NCI-H2196 (cell line): ENCODE data around the gene PNLIPRP2.

Experiments used
- DNase-seq: peaks from one replicate; lab custom pipeline; 2025; ENCODE audit not compliant: unreplicated experiment; lab: John Stamatoyannopoulos, UW

The PNLIPRP2 gene

DNA sequence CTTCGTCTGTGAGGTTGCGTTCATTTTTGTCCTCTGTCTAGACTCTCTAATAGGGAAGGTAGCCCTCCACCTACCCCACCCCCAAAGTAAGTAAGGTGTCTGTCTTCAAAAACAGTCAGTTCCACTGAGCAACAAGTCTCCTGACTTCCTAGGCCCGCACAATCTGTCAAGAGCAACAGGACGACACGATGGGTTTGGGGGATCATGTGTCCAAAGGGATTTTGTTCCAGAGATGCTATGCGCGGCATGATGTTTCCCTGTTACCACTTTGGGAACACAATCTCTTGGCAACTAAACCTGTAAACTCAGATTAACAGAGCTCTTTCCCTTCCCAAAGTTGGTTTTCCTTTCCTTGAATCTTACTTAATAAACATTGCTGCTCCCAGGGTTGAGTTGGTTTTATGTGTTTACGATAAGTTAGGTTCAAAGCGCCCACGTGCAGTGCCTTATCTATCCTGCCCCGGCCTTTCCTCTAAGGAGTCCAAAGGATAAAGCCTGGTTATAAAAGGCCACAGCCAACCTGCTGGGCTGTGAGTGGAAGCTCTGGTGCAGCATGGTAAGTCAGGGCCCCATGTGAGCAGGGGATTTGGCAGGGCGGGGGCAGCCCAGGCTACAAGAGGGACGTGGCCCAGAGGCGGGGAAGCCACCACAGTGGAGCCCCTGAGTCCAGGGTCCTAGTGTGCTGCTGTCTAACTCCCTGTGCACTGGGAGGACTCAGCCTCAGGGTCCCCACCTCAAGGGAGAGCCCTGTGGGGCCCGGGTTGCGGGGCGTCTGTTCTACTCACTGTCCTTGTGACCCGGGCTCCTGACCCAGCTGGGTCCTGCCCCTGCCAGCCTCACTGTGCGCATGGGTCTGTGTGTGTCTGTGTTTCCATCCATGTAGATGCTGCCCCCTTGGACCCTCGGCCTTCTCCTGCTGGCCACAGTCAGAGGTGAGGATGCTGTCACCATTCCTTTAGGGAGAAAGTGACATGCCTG lies at the start of gene PNLIPRP2:
TSS of gene PNLIPRP2 (plus strand) at position 531 of the 978 bp plus-strand sequence.
- no peak for DNase-seq

DNA sequence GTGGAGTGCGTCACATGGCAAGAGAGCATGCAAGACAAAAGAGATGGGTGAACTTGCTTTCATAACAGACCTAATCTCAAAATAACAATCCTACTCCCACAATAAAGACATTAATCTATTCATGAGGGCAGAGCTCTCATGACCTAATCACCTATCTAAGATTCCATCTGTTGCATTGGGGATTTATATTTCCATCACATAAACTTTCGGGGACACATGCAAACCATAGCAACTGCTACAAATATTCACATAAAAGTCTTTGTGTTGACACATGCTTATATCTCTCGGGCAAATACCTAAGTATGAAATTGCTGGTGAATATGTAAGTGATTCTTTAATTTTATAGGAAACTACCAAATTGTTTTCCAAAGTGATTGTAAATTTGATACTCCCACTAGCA lies 46.0 kb upstream of the PNLIPRP2 start:
- DNase-seq, result no peak

GRCh38 chr10:116587878-116588591 lies 32.7 kb upstream of the PNLIPRP2 start:
- DNase-seq, result no peak

DNA sequence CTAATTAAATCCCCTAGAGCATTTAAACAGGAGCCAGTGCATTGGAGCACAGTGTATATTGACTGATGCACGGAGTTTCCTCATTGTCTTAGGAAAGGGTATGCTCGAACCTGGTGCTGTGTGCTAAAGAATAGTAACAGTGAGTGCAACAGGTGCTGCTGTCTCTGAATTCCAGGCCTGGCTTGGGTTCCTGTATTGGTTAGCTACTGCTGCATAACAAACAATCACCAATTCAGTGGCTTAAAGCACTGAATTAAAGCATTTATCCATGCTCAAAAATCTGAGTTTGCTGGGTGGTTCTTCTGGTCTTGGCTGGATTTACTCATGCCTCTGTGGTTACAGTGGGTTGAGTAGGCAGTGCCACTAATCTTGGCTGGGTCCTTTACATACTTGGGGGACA lies 31.8 kb upstream of the PNLIPRP2 start:
- DNase-seq, result no peak

GRCh38 chr10:116589926-116590325 lies 30.8 kb upstream of the PNLIPRP2 start:
- DNase-seq, result no peak

DNA sequence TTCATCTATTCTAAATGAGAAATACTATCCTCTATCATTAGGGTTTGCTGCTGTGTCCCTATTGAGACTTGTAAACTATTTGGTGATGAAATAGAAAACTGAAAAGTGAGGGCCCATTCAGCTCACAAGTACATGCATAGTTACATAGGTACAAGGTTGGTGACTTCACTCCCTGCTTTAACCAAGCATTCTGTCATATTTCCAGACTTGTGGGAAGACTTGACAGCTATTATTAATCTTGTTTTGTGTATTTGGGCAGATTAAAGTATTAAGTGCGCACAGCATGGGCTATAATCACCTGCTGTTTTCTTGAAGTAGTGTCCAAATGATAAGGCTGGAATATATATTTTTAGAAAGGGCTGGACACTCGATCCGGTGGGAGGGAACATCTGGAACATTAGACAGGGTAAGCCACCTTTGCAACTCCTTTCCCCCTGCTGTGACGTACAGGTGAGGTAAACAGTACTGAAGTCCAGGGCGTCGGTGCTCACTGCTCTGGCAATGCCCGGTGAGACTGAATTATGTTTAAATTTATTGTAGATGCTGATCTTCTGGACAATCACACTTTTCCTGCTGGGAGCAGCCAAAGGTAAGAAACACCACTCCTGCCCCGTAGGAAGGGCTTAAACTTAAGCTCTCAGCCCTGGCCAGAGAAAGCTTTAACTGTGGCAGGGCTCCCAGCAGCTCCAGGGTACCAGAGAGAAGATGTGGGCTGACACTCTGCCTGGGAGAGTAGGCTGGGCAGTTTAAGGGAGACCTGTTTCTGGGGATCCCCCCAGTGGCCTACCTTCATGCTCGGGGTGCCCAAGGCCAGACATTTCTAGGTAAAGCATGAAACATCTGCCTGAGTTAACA lies 29.9 kb upstream of the PNLIPRP2 start, which contains the start of gene PNLIPRP1:
TSS of gene PNLIPRP1 (plus strand) at position 370 of the 855 bp plus-strand sequence. CDS start at position 541, 171 bp downstream.
- no peak for DNase-seq

DNA sequence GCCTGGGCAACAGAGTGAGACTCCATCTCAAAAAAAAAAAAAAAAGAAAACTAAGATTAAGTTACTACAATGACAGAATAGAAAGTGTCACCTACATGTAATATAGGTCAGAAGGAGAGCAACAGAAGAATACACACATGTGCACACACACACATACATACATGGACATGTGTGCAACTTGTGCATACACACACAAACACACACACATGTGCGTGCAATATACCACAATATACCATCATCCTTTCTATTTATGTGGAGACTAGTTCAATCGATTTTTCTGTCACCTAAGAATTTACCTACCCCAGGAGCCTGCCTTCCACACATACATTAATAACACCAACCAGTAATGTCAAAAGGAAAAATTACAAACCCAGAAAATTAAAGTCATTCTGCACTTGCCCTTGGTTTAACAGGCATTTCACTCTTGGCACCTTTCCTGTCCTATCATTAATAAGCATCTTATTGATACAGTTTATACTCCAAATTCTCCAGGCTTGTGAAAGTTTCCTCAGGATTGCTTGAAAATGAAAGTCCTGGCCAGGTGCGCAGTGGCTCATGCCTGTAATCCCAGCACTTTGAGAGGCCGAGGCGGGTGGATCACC lies 27.5 kb upstream of the PNLIPRP2 start:
- DNase-seq, result no peak

DNA sequence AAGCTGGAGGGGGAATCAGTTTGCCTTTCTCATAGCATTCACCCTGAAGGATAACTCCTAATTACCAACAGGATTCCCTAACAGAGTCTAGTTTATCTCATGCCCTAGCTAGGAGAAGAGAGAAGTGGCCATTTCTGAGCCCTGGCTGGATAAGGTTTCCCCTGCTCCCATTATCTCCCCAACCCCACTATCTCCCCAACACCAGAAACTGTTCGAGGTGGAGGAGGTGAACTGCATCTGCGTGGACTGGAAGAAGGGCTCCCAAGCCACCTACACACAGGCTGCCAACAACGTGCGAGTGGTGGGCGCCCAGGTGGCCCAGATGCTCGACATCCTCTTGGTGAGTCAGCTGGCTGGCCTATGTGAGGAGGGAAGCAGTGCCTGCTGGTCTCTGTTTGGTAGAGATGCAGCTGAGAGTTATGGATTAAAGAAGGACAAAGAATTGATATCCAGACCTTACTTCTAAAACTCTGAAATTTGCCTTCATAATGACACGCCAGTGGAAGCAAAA lies 26.2 kb upstream of the PNLIPRP2 start:
- no peak for DNase-seq

DNA sequence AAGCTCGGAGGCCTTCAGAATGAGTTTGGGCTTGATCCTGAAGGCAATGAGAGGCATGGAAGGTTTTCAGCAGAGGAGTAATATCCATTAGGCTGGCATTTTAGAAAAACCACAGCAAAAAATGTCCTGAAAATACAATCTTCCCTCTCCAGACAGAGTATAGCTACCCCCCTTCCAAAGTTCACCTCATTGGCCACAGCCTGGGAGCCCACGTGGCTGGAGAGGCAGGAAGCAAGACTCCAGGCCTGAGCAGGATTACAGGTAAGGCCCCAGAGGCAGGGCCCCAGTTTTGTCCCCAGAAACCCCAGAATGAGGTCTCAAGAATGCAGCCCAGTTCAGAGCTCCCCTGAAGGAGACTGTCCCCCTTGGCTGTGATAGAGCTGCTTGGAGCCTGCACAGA lies 24.7 kb upstream of the PNLIPRP2 start:
- no peak for DNase-seq

DNA sequence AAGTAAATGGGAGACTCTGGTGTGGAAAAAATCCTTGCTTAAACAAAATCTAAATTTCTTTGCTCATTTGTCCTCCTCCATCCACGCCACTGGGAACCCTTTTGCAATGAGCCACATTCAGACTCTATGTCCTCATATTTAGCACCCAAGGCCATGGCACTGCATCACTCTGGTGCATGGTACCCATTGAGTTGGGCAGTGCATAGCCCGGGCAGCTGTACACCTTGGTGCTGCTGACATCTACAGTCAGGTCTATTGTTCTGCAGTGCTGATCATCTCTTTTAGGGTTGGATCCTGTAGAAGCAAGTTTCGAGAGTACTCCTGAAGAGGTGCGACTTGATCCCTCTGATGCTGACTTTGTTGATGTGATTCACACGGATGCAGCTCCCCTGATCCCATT lies 23.2 kb upstream of the PNLIPRP2 start:
- DNase-seq, result no peak

- no peak for DNase-seq
Measured at GRCh38 chr10:116598329-116598728, 22.4 kb upstream of the PNLIPRP2 start.

DNA sequence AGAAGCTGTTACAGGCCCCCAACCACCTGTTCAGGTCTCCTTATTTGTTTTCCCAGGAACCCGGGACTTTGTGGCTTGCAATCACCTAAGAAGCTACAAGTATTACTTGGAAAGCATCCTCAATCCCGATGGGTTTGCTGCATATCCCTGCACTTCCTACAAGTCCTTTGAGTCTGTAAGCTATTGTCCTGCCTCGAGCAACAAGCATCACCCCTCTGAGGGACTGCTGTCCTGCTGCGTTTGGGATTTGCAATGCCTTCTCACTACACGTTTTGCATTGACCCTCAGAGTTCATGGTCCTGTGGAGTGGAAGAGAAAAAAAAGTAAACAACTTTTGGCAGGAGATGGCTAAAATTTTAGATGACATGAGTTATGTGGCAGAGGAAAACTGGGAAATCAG lies 20.8 kb upstream of the PNLIPRP2 start:
- no peak for DNase-seq

DNA sequence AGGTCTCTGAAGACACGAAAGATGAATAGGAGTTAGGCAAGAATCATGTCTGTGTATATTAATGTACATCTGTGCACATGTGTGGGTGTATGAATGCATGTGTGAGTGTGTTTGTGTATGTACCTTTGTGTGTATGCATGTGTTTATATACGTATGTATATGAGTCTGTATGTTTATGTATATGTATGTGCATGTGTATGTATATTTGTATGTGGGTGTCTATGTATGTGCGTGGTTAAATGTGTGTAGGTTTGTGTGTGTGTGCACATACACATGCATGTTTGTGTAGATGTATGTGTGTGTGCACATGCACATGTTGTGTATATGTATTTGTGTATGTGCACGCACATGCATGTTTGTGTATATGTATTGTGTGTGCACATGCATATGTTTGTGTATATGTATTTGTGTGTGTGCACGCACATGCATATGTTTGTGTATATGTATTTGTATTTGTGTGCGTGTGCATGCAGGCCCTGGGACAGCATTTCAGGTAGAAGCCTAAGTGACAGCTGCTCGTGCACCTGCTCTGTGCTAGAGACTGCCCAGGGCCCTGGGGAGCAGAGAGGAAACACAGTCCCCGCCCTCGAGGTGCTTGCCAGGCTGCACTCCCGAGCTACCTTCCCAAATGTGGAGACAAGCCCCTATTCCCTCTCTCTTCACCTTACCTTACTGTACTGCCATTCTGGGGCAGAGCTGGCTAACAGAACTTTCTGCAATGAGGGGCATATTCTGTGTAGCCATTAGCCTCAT lies 17.9 kb upstream of the PNLIPRP2 start:
- no peak for DNase-seq

DNA sequence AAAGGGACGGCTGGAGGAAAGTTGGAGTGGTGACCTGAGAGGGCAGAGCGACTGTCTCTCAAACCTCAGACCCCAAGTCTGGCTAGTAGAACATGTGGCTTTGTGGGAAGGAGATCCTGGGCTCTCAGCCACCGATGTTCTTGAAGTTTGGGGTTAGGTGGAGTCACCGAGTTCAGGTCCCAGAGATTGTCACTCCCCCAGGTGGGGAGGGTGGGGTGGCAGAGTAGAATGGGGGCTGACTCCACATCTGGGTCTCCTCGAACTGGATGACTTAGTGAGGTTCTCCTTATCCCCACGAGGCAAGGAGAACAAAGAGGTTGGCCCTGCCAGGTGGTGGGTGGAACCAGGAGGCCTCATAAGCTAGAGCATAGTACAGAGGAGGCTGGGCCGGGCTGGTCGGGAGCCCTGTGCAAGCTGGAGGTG lies 14.7 kb upstream of the PNLIPRP2 start:
- no peak for DNase-seq

DNA sequence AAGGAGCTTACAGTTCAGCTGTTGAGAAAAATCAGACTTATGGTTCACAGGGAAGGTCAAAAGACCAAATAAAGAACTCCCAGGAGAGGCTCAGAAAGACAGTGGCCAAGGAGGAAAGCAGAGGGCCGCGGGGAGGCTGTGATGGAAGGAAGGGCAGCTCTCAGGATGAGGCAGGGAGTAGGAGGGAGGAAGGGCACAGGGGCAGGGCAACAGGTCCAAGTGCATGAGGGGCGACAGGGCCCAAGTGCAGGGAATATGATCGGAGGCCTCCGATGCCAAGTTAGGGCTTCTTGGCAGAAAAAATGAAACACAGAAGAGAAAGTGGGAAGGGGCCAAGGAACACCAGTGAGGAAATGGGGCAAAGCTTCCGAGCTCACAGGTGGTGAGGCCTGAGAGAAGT lies 13.4 kb upstream of the PNLIPRP2 start:
- DNase-seq, result no peak

- no peak for DNase-seq
Measured at GRCh38 chr10:116608686-116609594, 11.8 kb upstream of the PNLIPRP2 start.

GRCh38 chr10:116610443-116611152 lies 10.2 kb upstream of the PNLIPRP2 start:
- no peak for DNase-seq

DNA sequence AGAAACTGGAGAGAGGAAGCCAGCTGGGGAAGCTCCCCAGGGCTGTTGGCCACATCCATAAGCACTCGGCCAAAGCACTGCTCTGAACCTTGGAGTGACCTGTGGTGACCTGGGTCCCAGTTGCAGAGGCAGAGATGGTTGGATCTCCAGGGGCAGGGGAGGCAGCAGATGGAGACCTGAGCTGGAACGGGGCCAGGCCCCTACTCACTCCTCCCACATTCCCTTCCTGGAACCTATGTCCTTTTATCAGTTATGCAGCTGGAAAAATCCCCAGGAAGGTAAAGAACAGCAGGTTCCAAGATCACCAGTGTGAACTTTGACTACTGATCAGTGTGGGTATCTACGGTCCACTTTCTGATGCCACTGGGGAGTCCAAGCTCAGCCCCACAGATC lies 9.6 kb upstream of the PNLIPRP2 start:
- no peak for DNase-seq
